ENCODE data around the gene ATP13A2.

ATP13A2 gene

GRCh38 chr1:16989676-16990391 is 21.9 kb downstream of the ATP13A2 start:
- DNase-seq (ENCODE audit: low read depth in 1 of 2, low spot score in 1 of 2), result no peak
- no peaks in the 10 kb centered on the region for H3K27me3 ChIP-seq (ENCODE audit: insufficient read depth, poor library complexity, severe bottlenecking)
- H3K27ac ChIP-seq (replicated peaks), result no peak overlapping the region
- no peak overlapping the region for H3K4me3 ChIP-seq (replicated peaks; ENCODE audit: insufficient read depth, low read length)
- no peak for TF ChIP-seq GABPA (IDR thresholded peaks at IDR 0.05; ENCODE audit: low read depth)

GRCh38 chr1:16988210-16988609 is 23.5 kb downstream of the ATP13A2 start:
- TF ChIP-seq SPI1 (IDR thresholded peaks at IDR 0.05; ENCODE audit: borderline replicate concordance, low read depth) (no peak), CTCF (IDR thresholded peaks at IDR 0.05; ENCODE audit: insufficient read depth, low read length) (no peak), REST (IDR thresholded peaks at IDR 0.05; ENCODE audit: insufficient replicate concordance, low read depth) (no peak), POLR2AphosphoS5 (IDR thresholded peaks at IDR 0.05; ENCODE audit: low read depth) (no peak), GABPA (IDR thresholded peaks at IDR 0.05; ENCODE audit: low read depth) (no peak)
- DNase-seq (ENCODE audit: low read depth in 1 of 2, low spot score in 1 of 2), result no peak
- Histone ChIP-seq H3K27ac (replicated peaks) (no peak overlapping the region), H3K27me3 (ENCODE audit: insufficient read depth, poor library complexity, severe bottlenecking) (no peaks in the 10 kb centered on the region), H3K4me3 (replicated peaks; ENCODE audit: insufficient read depth, low read length) (no peak overlapping the region)

GRCh38 chr1:16986962-16987361 is 24.8 kb downstream of the ATP13A2 start:
- H3K27ac ChIP-seq (replicated peaks), result no peak overlapping the region
- H3K27me3 ChIP-seq (ENCODE audit: insufficient read depth, poor library complexity, severe bottlenecking), result no peaks in the 10 kb centered on the region
- no peak overlapping the region for H3K4me3 ChIP-seq (replicated peaks; ENCODE audit: insufficient read depth, low read length)
- TF ChIP-seq REST (IDR thresholded peaks at IDR 0.05; ENCODE audit: insufficient replicate concordance, low read depth), result no peak
- TF ChIP-seq CTCF (IDR thresholded peaks at IDR 0.05; ENCODE audit: insufficient read depth, low read length), result peak; percentile 32
- no peak for TF ChIP-seq POLR2AphosphoS5 (IDR thresholded peaks at IDR 0.05; ENCODE audit: low read depth)
- DNase-seq (ENCODE audit: low read depth in 1 of 2, low spot score in 1 of 2), result no peak

- no peak overlapping the region for H3K27ac ChIP-seq (replicated peaks)
These were observed 25.2 kb downstream of the ATP13A2 start for GRCh38 chr1:16986560-16986959.

GRCh38 chr1:16986113-16986512 is 25.6 kb downstream of the ATP13A2 start:
- TF ChIP-seq REST (IDR thresholded peaks at IDR 0.05; ENCODE audit: insufficient replicate concordance, low read depth) (no peak), SPI1 (IDR thresholded peaks at IDR 0.05; ENCODE audit: borderline replicate concordance, low read depth) (no peak), CTCF (IDR thresholded peaks at IDR 0.05; ENCODE audit: insufficient read depth, low read length) (no peak), GABPA (IDR thresholded peaks at IDR 0.05; ENCODE audit: low read depth) (no peak), POLR2AphosphoS5 (IDR thresholded peaks at IDR 0.05; ENCODE audit: low read depth) (no peak)
- DNase-seq (ENCODE audit: low read depth in 1 of 2, low spot score in 1 of 2), result no peak
- Histone ChIP-seq H3K4me3 (replicated peaks; ENCODE audit: insufficient read depth, low read length) (no peak overlapping the region), H3K27me3 (ENCODE audit: insufficient read depth, poor library complexity, severe bottlenecking) (peaks cover 6% of the 10 kb centered on the region), H3K27ac (replicated peaks) (no peak overlapping the region)

More at GRCh38 chr1:16986560-16986959, 25.2 kb downstream of the ATP13A2 start:
- Histone ChIP-seq H3K4me3 (replicated peaks; ENCODE audit: insufficient read depth, low read length) (no peak overlapping the region), H3K27me3 (ENCODE audit: insufficient read depth, poor library complexity, severe bottlenecking) (peaks cover 2% of the 10 kb centered on the region)
- no peak for DNase-seq (ENCODE audit: low read depth in 1 of 2, low spot score in 1 of 2)
- no peak for TF ChIP-seq GABPA (IDR thresholded peaks at IDR 0.05; ENCODE audit: low read depth)

All from HL-60 (cell line).